K562 (cell line): ENCODE data around the gene CBL. TPM values are rescaled to one million over a fixed set of nuclear protein-coding genes. Genes with fewer than 3 reads are reported as not detected.

ENCODE experiments used
- CHD4 ChIP-seq: fragments of 200-600 bp; sonication (generic); IDR thresholded peaks from 3 replicates; pipeline ENCODE4 v1.6.1; 2012; ENCODE audit warnings: low read depth, mild to moderate bottlenecking, mixed read lengths, low read length, inconsistent platforms; ENCODE audit not compliant: insufficient read depth, insufficient replicate concordance, poor library complexity, severe bottlenecking
- EZH2 ChIP-seq: IDR thresholded peaks from 2 replicates; pipeline ENCODE4 v1.6.1; 2012; ENCODE audit warnings: low read depth, mild to moderate bottlenecking, inconsistent platforms, low read length, borderline replicate concordance
- IFI16 ChIP-seq: fragments of 250-450 bp; sonication (Bioruptor Pico); IDR thresholded peaks from 2 replicates; pipeline ENCODE4 v2.1.2; 2022; ENCODE audit warnings: mild to moderate bottlenecking, inconsistent platforms
- MED1 ChIP-seq: sonication (generic); formaldehyde crosslinking; IDR thresholded peaks from 2 replicates; pipeline ENCODE4 v1.8.1; 2023; ENCODE audit warnings: missing genetic modification reagents, borderline replicate concordance
- PTRF ChIP-seq: fragments of 450-650 bp; IDR thresholded peaks from 2 replicates; pipeline ENCODE4 v1.6.1; 2016; ENCODE audit warnings: mild to moderate bottlenecking, missing genetic modification characterization, missing compliant biosample characterization
- PURB ChIP-seq: sonication (generic); formaldehyde crosslinking; IDR thresholded peaks from 2 replicates; pipeline ENCODE4 v1.9.0; 2021; ENCODE audit warnings: low read depth, mild to moderate bottlenecking, missing genetic modification reagents
- SAFB ChIP-seq: fragments of 200-400 bp; formaldehyde crosslinking; IDR thresholded peaks from 2 replicates; pipeline ENCODE4 v1.6.1; 2017; ENCODE audit warnings: low read depth, low read length, borderline replicate concordance
- SMARCC2 ChIP-seq: fragments of 450-650 bp; IDR thresholded peaks from 2 replicates; pipeline ENCODE4 v1.6.1; 2017; ENCODE audit warnings: antibody characterized with exemption, moderate library complexity, mild to moderate bottlenecking, low read depth
- SUPT5H ChIP-seq: fragments of 450-650 bp; IDR thresholded peaks from 2 replicates; pipeline ENCODE4 v1.6.1; 2016
- TAF7 ChIP-seq: fragments of 450-650 bp; IDR thresholded peaks from 2 replicates; pipeline ENCODE4 v1.6.1; 2016; ENCODE audit warnings: missing genetic modification characterization, missing compliant biosample characterization
- ZNF146 ChIP-seq: IDR thresholded peaks from one replicate; pipeline ENCODE4 v1.6.1; 2018; ENCODE audit warnings: missing compliant biosample characterization; ENCODE audit not compliant: unreplicated experiment
- ZNF764 ChIP-seq: fragments of 250-450 bp; sonication (Bioruptor Pico); IDR thresholded peaks from 2 replicates; pipeline ENCODE4 v1.4.0; 2020; ENCODE audit warnings: low read depth, mild to moderate bottlenecking, moderate library complexity
- ZSCAN32 ChIP-seq: fragments of 450-650 bp; formaldehyde crosslinking; IDR thresholded peaks from 2 replicates; pipeline ENCODE4 v1.4.0; 2020; ENCODE audit warnings: mild to moderate bottlenecking, moderate library complexity
- polyA plus RNA-seq, 8 experiments: library from polyadenylated mRNA; depleted of rRNA in 4 of 8; stranded (reverse) in 5 of 8; unstranded in 3 of 8; fragments of >200 nt; fragmentation: Nextera tagmentation in 2 of 8; fragmentation: Illumina TruSeq in 1 of 8; extraction: Ambion mirVana in 2 of 8; extraction: Trizol in 1 of 8; gene quantifications; 2 replicates each; pipeline versions ENCODE4 v1.2.1 to v1.2.3, GENCODE V29; 2011 to 2014; ENCODE audit warnings: inconsistent platforms in 1 of 8, missing spikeins in 1 of 8
- total RNA-seq, 7 experiments: library from RNA; depleted of rRNA in 6 of 7; stranded (reverse); fragments of >200 nt in 6 of 7; fragmentation: Illumina TruSeq in 2 of 7; extraction: Trizol in 2 of 7; gene quantifications; 2 replicates each; pipeline versions ENCODE4 v1.2.1 to v1.2.3, GENCODE V29; 2011 to 2021; ENCODE audit warnings: low replicate concordance in 1 of 7
- TF ChIP-seq, protein P1 (sequence below), 3 experiments: fragments of 200-800 bp in 1 of 3; sonication (Bioruptor generic) in 1 of 3; sonication (generic) in 1 of 3; formaldehyde crosslinking in 1 of 3; IDR thresholded peaks; 2 replicates each; pipeline versions ENCODE4 v1.6.1 to v1.8.0; 2016 to 2022; ENCODE audit warnings: mild to moderate bottlenecking in 2 of 3, missing compliant biosample characterization in 2 of 3, missing genetic modification characterization in 2 of 3, missing genetic modification reagents in 1 of 3

The CBL gene
- total and polyA plus RNA-seq, 9 of the 15 experiments (the other 6 are each of a cell fraction or from before 2014, with no cell fraction given), result 3.2 to 24.9 (median 9.9) TPM

DNA sequence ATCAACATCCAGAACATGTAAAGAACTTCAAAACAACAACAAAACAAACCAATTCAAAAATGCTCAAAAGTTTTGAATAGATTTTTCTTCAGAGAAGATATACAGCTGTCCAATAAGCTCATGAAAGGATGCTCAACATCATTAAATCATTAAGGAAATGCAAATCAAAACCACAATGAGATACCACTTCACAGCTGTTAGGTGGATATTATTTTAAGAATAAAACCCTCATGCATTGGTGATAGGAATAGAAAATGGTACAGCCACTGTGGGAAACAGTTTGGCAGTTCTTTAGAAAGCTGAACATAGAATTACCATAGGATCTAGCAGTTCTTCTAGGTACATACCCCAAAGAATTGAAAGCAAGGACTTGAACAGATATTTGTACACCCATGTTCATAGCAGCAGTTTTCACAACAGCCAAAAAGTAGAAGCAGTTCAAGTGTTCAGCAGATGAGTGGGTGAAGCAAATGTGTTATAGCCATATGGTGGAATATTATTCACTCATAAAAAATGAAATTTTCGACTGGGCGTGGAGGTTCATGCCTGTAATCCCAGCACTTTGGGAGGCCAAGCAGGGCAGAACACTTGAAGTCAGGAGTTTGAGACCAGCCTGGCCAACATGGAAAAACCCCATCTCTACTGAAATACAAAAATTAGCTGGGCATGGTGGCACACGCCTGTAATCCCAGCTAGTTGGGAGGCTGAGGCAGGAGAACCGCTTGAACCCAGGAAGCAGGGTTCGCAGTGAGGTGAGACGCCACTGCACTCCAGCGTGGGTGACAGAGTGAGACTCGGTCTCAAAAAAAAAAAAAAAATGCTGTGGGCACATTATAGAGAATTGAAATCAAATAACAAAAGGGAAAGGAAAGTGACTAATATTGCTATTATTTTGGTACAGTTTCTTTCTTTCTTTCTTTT is 42.9 kb downstream of the CBL start (continued):
- TF ChIP-seq, protein P1, sequence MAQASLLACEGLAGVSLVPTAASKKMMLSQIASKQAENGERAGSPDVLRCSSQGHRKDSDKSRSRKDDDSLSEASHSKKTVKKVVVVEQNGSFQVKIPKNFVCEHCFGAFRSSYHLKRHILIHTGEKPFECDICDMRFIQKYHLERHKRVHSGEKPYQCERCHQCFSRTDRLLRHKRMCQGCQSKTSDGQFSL (CRISPR knock-in tag; IDR thresholded peaks at IDR 0.05), result no peak
- TF ChIP-seq, protein P1 (tag; IDR thresholded peaks at IDR 0.05), result no peak
- TF ChIP-seq ZSCAN32 (CRISPR knock-in tag) (no peak), SUPT5H (0 out of 2 replicates have a peak, but pooled peaks have one; percentile 18), ZNF146 (CRISPR knock-in tag) (peak; percentile 64), TAF7 (tag) (no peak), EZH2 (no peak), ZNF764 (CRISPR knock-in tag) (no peak), SMARCC2 (no peak), SAFB (no peak), CHD4 (no peak), IFI16 (CRISPR knock-in tag) (no peak), PURB (CRISPR knock-in tag) (no peak), PTRF (tag) (no peak), MED1 (CRISPR knock-in tag) (no peak)
